ENCODE data around the gene STPG4.

The STPG4 gene

DNA sequence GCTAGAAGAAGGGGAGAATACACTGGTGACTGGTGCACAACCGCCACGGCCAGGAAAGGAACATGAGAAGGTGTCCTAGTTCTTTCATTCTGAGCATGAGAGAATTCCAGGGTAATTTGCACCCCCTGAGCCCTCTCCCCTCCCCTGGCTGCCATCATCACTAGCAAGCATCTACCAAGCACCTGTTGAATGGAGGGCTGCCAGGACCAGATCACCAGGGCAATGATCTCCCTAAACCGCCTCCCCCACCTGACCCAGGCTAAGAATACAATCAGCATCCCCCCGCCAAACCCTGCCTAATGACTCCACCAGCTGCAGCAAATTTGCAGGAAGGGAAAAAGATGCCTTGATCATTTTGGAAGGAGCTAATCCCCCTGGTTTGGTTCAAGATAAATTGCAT lies 100.2 kb downstream of the STPG4 start:
- Histone ChIP-seq H3K9me3 (replicated peaks in 1 of 11) (0 out of 22 replicates have a peak, but pooled peaks cover 0 to 6% (median 0%) of the 10 kb centered on the region in 11 experiments), H3K4me3 (no peak overlapping the region; a peak in 1 of 20 replicates), H4K20me1 (peaks cover 0 to 68% (median 0%) of the 10 kb centered on the region in 11 experiments; a peak in 5 of 22 replicates), H3K4me2 (peak overlapping the region; percentile 87 to 99 (median 94)), H3K36me3 (peaks cover 44 to 70% (median 62%) of the 10 kb centered on the region in 11 experiments), H3K4me1 (peaks cover 84 to 89% (median 87%) of the 10 kb centered on the region in 10 experiments), H3K27ac (peak overlapping the region; percentile 87 to 100 (median 97); a peak in 21 of 22 replicates), H3K9ac (peak overlapping the region in 6 of 11 experiments; percentile 75 to 93 (median 85); a peak in 7 of 22 replicates), H3K27me3 (no peaks in the 10 kb centered on the region)
- no peak for TF ChIP-seq Cebpa-rat (IDR thresholded peaks at IDR 0.05)

DNA sequence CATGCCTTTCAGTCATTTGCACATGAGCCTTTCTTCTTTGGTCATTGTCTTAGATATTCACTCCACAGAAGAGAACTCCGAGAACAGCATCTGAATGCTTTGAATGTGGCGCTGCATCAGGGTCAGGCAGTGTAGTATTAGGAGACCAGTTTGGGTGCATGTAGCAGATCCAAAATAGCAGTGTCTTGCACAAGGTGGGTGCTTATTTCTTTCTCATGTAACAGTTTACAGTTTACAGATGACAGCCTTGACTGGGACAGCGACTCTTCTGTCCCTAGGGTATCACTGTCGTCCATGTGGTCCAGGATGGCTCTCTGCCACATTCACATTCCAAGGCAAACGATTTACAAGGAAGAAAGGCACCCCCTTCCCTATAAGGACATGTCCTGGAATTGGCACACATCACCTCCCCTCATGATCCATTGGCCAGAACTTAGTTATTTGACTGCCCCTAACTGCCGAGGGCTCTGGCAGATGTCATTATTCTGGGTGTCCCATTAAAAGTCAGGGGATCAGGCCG lies 101.0 kb downstream of the STPG4 start:
- Histone ChIP-seq H3K4me1 (peaks cover 77 to 89% (median 84%) of the 10 kb centered on the region in 10 experiments), H3K4me2 (peak overlapping the region; percentile 87 to 99 (median 94)), H3K36me3 (peaks cover 50 to 70% (median 64%) of the 10 kb centered on the region in 11 experiments), H3K27me3 (no peaks in the 10 kb centered on the region), H3K9me3 (replicated peaks in 1 of 11) (0 out of 22 replicates have a peak, but pooled peaks cover 0 to 6% (median 0%) of the 10 kb centered on the region in 11 experiments), H3K9ac (no peak overlapping the region), H3K27ac (peak overlapping the region in 10 of 11 experiments; percentile 12 to 100 (median 94); a peak in 15 of 22 replicates), H3K4me3 (no peak overlapping the region), H4K20me1 (peaks cover 0 to 69% (median 0%) of the 10 kb centered on the region in 11 experiments; a peak in 5 of 22 replicates)
- TF ChIP-seq Cebpa-rat (IDR thresholded peaks at IDR 0.05) = no peak

DNA sequence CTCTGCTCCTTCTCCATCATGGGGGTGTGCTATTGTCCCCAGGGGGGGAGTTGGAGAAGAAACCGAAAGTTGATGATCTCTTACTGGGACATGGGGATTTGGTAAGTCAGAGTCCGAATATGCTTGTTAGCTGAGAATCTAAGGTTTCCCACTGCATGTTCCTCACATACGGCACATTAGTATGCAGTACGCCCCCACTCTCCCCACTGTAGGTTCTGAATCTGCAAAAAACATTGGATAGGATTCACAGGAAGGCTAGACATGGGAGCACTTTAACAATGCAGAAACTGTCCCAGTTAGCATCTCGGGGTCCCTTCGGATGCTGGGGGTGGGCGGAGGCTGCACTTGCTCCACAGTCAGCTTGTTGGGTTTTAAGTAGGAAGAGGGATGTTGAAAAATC lies 102.3 kb downstream of the STPG4 start:
- peaks cover 0 to 70% (median 0%) of the 10 kb centered on the region in 11 experiments; a peak in 5 of 22 replicates for H4K20me1 ChIP-seq
- peak overlapping the region in 8 of 11 experiments; percentile 4 to 98 (median 88); a peak in 9 of 22 replicates for H3K4me2 ChIP-seq
- no peaks in the 10 kb centered on the region for H3K27me3 ChIP-seq
- no peak for TF ChIP-seq Cebpa-rat (IDR thresholded peaks at IDR 0.05)
- H3K9ac ChIP-seq = no peak overlapping the region
- H3K4me1 ChIP-seq = peaks cover 76 to 89% (median 84%) of the 10 kb centered on the region in 10 experiments
- no peak overlapping the region for H3K4me3 ChIP-seq
- peaks cover 51 to 78% (median 76%) of the 10 kb centered on the region in 11 experiments for H3K36me3 ChIP-seq
- H3K27ac ChIP-seq = peak overlapping the region in 4 of 11 experiments; percentile 12 to 93 (median 38); a peak in 6 of 22 replicates
- 0 out of 22 replicates have a peak, but pooled peaks cover 0 to 6% (median 0%) of the 10 kb centered on the region in 11 experiments for H3K9me3 ChIP-seq (replicated peaks in 1 of 11)

DNA sequence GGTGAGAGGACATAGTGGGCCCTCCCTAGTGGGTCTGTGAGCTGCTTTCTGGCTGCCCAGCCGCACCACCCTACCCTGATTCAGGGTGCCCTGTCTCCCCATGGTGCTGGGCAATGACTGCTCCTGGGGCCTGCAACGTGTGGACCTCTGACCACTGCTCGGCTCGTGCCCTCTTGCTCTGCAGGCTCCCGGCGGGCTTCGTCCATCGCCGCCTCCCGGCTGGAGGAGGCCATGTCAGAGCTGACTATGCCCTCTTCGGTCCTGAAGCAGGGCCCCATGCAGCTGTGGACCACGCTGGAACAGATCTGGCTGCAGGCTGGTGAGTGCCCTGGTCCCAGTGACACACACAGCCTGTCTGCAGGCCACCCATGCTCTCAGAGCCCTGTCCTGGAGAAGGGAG lies 103.5 kb downstream of the STPG4 start:
- 0 out of 22 replicates have a peak, but pooled peaks cover 0 to 6% (median 0%) of the 10 kb centered on the region in 11 experiments for H3K9me3 ChIP-seq (replicated peaks in 1 of 11)
- peaks cover 76 to 90% (median 84%) of the 10 kb centered on the region in 10 experiments for H3K4me1 ChIP-seq
- H3K4me2 ChIP-seq = peak overlapping the region in 5 of 11 experiments; percentile 1 to 24 (median 15); a peak in 2 of 22 replicates
- H3K27ac ChIP-seq = peak overlapping the region in 7 of 11 experiments; percentile 1 to 93 (median 33); a peak in 6 of 22 replicates
- no peak for TF ChIP-seq Cebpa-rat (IDR thresholded peaks at IDR 0.05)
- H3K36me3 ChIP-seq = peaks cover 63 to 91% (median 88%) of the 10 kb centered on the region in 11 experiments
- H3K9ac ChIP-seq = no peak overlapping the region
- H4K20me1 ChIP-seq = peaks cover 0 to 72% (median 0%) of the 10 kb centered on the region in 11 experiments; a peak in 5 of 22 replicates
- no peak overlapping the region; a peak in 1 of 20 replicates for H3K4me3 ChIP-seq
- no peaks in the 10 kb centered on the region for H3K27me3 ChIP-seq

DNA sequence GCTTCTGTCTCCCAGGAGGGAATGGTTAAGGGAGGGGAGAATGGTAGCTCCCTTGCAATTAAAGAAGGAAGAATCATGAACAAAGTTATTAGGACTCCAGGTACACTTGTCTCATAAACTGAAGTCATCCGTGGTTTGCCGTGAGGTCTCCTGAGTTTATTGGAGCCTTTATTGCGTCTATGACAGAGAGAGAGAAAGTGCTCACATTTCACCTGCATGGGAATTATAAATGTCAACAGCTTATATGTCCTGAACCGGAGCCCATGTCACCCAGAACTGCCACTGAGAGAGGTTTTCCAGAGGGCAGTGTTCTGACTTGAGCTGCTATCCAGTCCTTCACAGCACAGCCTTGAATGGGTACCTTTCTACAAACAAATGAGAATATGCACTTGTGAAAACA lies 104.3 kb downstream of the STPG4 start:
- no peak overlapping the region for H3K4me2 ChIP-seq

DNA sequence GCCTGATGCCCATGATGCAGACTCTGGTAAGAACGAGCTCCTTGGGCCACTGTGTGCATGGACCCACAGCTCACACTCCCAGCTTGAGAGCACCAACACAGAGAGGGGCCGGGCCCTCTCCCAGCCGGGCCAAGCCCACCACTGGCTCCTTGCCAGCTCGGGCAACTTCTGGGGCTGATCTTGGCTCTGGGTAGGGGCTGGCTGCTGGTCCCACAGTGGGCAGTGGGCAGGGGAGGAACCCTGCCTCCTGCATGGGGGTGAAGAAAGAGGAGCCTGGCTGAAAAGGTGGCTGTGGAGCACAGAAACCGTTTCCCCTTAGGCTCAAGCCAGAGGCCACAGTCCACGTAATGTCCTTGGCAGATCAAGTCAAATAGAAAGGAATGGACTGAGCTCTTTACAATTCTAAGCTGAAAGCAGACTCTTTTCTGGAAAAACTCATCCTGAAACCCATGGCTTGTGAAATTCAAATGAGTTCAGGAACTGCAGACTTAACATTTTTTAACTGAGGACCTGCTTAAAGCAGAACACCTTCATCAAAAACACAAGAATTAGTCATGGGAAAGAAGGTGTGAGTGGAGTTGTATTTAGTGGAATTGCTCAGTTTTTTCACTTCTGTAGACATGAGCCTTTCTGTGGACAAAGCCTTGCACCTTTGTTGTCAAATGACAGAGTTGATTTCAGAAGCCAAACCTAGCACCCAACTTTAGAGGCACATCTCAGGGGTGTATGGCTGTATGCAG lies 104.9 kb downstream of the STPG4 start:
- Histone ChIP-seq H3K4me3 (no peak overlapping the region), H3K9ac (no peak overlapping the region), H3K27ac (peak overlapping the region in 5 of 11 experiments; percentile 5 to 87 (median 43); a peak in 8 of 22 replicates), H3K4me1 (peaks cover 76 to 90% (median 84%) of the 10 kb centered on the region in 10 experiments), H3K36me3 (peaks cover 77 to 100% (median 99%) of the 10 kb centered on the region in 11 experiments), H4K20me1 (peaks cover 0 to 73% (median 0%) of the 10 kb centered on the region in 11 experiments; a peak in 4 of 22 replicates), H3K4me2 (peak overlapping the region in 2 of 11 experiments; percentile 36 to 61; a peak in 2 of 22 replicates), H3K27me3 (no peaks in the 10 kb centered on the region), H3K9me3 (replicated peaks in 1 of 11) (0 out of 22 replicates have a peak, but pooled peaks cover 0 to 6% (median 0%) of the 10 kb centered on the region in 11 experiments)
- TF ChIP-seq Cebpa-rat (IDR thresholded peaks at IDR 0.05) = no peak

More for the DNA sequence above, 104.3 kb downstream of the STPG4 start:
- H3K9ac ChIP-seq = no peak overlapping the region
- H3K4me3 ChIP-seq = no peak overlapping the region
- H3K36me3 ChIP-seq = peaks cover 71 to 99% (median 96%) of the 10 kb centered on the region in 11 experiments
- peaks cover 0 to 73% (median 0%) of the 10 kb centered on the region in 11 experiments; a peak in 4 of 22 replicates for H4K20me1 ChIP-seq
- H3K4me1 ChIP-seq = peaks cover 76 to 90% (median 84%) of the 10 kb centered on the region in 10 experiments
- H3K27ac ChIP-seq = no peak overlapping the region
- 0 out of 22 replicates have a peak, but pooled peaks cover 0 to 6% (median 0%) of the 10 kb centered on the region in 11 experiments for H3K9me3 ChIP-seq (replicated peaks in 1 of 11)
- no peak for TF ChIP-seq Cebpa-rat (IDR thresholded peaks at IDR 0.05)
- H3K27me3 ChIP-seq = no peaks in the 10 kb centered on the region

DNA sequence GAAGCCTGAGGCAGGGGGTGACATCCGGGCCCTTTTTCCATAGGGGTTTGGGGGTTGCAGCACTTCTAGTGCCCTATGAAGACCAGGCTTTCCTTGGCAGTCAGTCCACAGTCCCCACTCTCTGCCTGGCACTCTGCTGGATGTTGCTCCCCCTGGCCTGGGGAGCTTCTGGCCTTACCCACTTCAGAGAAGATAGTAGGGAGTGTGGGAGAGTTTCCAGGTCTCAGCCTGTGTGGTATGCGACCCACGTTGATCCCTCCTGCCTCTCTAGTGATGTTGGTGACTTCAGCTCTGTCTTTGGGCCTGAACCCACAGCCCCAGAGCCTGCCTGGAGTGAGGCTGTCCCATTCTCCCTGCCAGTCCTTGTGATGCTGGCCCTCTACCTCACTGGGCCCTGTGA lies 105.6 kb downstream of the STPG4 start:
- no peak overlapping the region for H3K4me3 ChIP-seq
- H3K9me3 ChIP-seq (replicated peaks in 1 of 11) = 0 out of 22 replicates have a peak, but pooled peaks cover 0 to 6% (median 0%) of the 10 kb centered on the region in 11 experiments
- peaks cover 83 to 100% (median 99%) of the 10 kb centered on the region in 11 experiments for H3K36me3 ChIP-seq
- peak overlapping the region in 7 of 11 experiments; percentile 7 to 87 (median 30); a peak in 11 of 22 replicates for H3K27ac ChIP-seq
- H3K9ac ChIP-seq = peak overlapping the region in 1 of 11 experiments; percentile 6; a peak in 1 of 22 replicates
- TF ChIP-seq Cebpa-rat (IDR thresholded peaks at IDR 0.05) = no peak
- no peaks in the 10 kb centered on the region for H3K27me3 ChIP-seq
- H4K20me1 ChIP-seq = peaks cover 0 to 73% (median 0%) of the 10 kb centered on the region in 11 experiments; a peak in 4 of 22 replicates
- H3K4me1 ChIP-seq = peaks cover 76 to 90% (median 84%) of the 10 kb centered on the region in 10 experiments
- peak overlapping the region in 8 of 11 experiments; percentile 57 to 97 (median 90); a peak in 8 of 22 replicates for H3K4me2 ChIP-seq

Measured in BLaER1 treated with 17β-estradiol and CSF1 and Interleukin-3, amounts not matched to agents 10 nM and 100 nM (cell line).